Heart left ventricle (tissue), 13 donors: ENCODE results near the gene PRKG1.

ENCODE experiments used
- POLR2A ChIP-seq, 2 donors: fragments of 450-650 bp; IDR thresholded peaks; one replicate each; pipeline ENCODE4 v1.6.1; 2017; ENCODE audit warnings: antibody characterized with exemption in 2 of 2, mild to moderate bottlenecking in 2 of 2, moderate library complexity in 2 of 2
- TF ChIP-seq, protein P1 (sequence below), 12 donors: fragments of 200-600 bp; sonication (generic) in 4 of 12; IDR thresholded peaks; one replicate each; pipeline versions ENCODE4 v1.5.0 to v1.8.0; 2018 to 2022; ENCODE audit warnings: antibody characterized with exemption in 12 of 12, mild to moderate bottlenecking in 5 of 12
- donor health status: ischemic (EF 13 %, LVEDD 7.1; RV severe dilation, severe dysfunction).
- donor health status: DM: no; HTN: yes; CAD: no.
- donor health status: DM: no; HTN: no; CAD: no.
- donor health status: ischemic (EF 25% LVEDD 6.9; RV normal size, moderate dysfunction).
- donor health status: ischemic (EF 25% LVEDD 5.7; RV mildly dilated, moderate dysfunction).
- donor health status: ischemic (EF 35%, LVEDD 5.7; RV mildly dilated, moderate dysfunction).
- donor health status: nonischemic (EF 11% LVEDD 7.7; RV severe dilation, severe dysfunction).
- donor health status: DM: yes; HTN: yes; CAD: no.
- donor health status: PGD.
- donor health status: ischemic (EF 29% LVEDD 5.4; RV normal size, mild dysfunction).
- donor health status: nonischemic (EF 23%, LVEDD 6.1; RV moderate dilation, normal function).

- TF ChIP-seq, protein P1, sequence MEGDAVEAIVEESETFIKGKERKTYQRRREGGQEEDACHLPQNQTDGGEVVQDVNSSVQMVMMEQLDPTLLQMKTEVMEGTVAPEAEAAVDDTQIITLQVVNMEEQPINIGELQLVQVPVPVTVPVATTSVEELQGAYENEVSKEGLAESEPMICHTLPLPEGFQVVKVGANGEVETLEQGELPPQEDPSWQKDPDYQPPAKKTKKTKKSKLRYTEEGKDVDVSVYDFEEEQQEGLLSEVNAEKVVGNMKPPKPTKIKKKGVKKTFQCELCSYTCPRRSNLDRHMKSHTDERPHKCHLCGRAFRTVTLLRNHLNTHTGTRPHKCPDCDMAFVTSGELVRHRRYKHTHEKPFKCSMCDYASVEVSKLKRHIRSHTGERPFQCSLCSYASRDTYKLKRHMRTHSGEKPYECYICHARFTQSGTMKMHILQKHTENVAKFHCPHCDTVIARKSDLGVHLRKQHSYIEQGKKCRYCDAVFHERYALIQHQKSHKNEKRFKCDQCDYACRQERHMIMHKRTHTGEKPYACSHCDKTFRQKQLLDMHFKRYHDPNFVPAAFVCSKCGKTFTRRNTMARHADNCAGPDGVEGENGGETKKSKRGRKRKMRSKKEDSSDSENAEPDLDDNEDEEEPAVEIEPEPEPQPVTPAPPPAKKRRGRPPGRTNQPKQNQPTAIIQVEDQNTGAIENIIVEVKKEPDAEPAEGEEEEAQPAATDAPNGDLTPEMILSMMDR (IDR thresholded peaks at IDR 0.05): no peak
- no peak for TF ChIP-seq POLR2A (IDR thresholded peaks at IDR 0.05)
Measured at GRCh38 chr10:51638737-51639136, 564.5 kb downstream of the PRKG1 start.
